Astrocyte of the spinal cord (primary cell): ENCODE results near the gene CAPN14.

Source experiments
- DNase-seq: peaks from one replicate; pipeline ENCODE4 v3.0.0; 2011; ENCODE audit warnings: low read depth, low spot score
- H3K4me3 ChIP-seq: 2 replicates; pipeline ENCODE4 v1.5.1; 2011; ENCODE audit warnings: low read depth, mild to moderate bottlenecking, low read length, moderate library complexity
- CTCF ChIP-seq: IDR thresholded peaks from 2 replicates; pipeline ENCODE4 v1.5.1; 2012; ENCODE audit warnings: low read depth, mild to moderate bottlenecking, low read length, inconsistent platforms
- in situ Hi-C: cut with HindIII; loops from 2 replicates; pipeline ENCODE4 v1.10.0; 2017; ENCODE audit warnings: low sequenced_read_pairs

Gene CAPN14

GRCh38 chr2:31226266-31226665, 9.0 kb upstream of the CAPN14 start:
- TF ChIP-seq CTCF: no peak
- in situ Hi-C loops: no loop called here
- DNase-seq: no peak
- no peak overlapping the region for H3K4me3 ChIP-seq

- DNase-seq: no peak
- in situ Hi-C loops: no loop called here
- no peak overlapping the region for H3K4me3 ChIP-seq
- TF ChIP-seq CTCF: no peak
These were observed 6.4 kb upstream of the CAPN14 start for GRCh38 chr2:31223749-31224148.

GRCh38 chr2:31223026-31223425, 5.7 kb upstream of the CAPN14 start:
- in situ Hi-C loops: no loop called here
- H3K4me3 ChIP-seq: no peak overlapping the region
- no peak for TF ChIP-seq CTCF
- no peak for DNase-seq

GRCh38 chr2:31222071-31222470, 4.8 kb upstream of the CAPN14 start:
- DNase-seq: no peak
- H3K4me3 ChIP-seq: no peak overlapping the region
- in situ Hi-C loops: no loop called here
- TF ChIP-seq CTCF: no peak

GRCh38 chr2:31221544-31221943, 4.2 kb upstream of the CAPN14 start:
- H3K4me3 ChIP-seq: no peak overlapping the region
- no peak for DNase-seq
- TF ChIP-seq CTCF: no peak
- in situ Hi-C loops: no loop called here

- no peak for TF ChIP-seq CTCF
- no peak overlapping the region for H3K4me3 ChIP-seq
- DNase-seq: no peak
- in situ Hi-C loops: no loop called here
These were observed 2.0 kb upstream of the CAPN14 start for GRCh38 chr2:31219131-31219969.

GRCh38 chr2:31216734-31217133, 581 bp downstream of the CAPN14 start:
- in situ Hi-C loops: no loop called here
- no peak for DNase-seq
- H3K4me3 ChIP-seq: no peak overlapping the region
- TF ChIP-seq CTCF: no peak
